Measurements from ENCODE around the gene ARL4C.

The ARL4C gene, protein sequence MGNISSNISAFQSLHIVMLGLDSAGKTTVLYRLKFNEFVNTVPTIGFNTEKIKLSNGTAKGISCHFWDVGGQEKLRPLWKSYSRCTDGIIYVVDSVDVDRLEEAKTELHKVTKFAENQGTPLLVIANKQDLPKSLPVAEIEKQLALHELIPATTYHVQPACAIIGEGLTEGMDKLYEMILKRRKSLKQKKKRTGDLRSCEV

GRCh38 chr2:234496835-234497593 is at the start of gene ARL4C:
Gene ARL4C, minus strand, starts transcription at chr2:234497081. Its CDS starts 495 bp downstream, at chr2:234496586.
- DNase-seq = no peak

DNA sequence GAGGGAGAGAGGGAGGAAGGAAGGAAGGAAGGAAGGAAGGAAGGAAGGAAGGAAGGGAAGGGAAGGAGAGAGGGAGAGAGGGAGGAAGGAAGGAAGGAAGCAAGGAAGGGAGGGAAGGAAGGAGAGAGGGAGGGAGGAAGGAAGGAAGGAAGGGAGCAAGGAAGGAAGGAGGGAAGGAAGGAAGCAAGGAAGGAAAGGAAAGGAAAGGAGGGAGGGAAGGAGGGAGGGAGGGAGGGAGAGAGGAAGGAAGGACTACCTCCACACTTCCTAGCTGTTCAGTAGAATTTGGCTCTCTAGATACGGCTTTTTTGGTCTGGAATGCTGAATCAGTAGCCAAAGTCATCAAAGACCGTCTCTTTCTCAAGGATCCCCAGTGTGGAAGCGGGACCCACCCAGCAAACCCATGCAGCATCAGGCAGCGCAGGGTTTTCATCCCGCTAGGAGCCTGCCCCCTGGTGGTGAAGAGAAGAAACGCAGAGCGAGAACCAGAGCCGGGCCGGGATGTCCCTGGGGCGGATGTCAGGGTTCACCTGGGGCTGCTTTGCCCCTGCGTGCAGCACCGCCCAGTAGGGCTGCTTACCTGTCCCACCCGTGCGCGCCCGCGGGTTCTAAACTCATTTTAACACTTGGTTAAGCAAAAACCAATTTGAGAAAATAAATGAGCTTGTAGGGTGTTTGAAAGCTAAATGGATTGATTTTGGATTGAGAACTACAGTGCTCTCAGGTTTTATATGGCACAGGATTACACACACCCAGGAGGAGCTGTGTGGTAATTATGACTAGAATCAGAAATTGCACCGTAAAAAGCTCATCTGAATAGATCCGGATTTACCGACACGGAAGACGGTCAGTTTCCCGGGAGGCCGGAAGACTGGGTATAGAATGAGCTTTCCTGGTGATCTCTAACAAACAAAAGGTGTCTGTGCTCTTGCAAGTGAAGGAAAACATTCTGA is 48.1 kb upstream of the ARL4C start:
- peak; percentile 53 for DNase-seq

GRCh38 chr2:234542742-234543141 is 45.9 kb upstream of the ARL4C start:
- no peak for DNase-seq

DNA sequence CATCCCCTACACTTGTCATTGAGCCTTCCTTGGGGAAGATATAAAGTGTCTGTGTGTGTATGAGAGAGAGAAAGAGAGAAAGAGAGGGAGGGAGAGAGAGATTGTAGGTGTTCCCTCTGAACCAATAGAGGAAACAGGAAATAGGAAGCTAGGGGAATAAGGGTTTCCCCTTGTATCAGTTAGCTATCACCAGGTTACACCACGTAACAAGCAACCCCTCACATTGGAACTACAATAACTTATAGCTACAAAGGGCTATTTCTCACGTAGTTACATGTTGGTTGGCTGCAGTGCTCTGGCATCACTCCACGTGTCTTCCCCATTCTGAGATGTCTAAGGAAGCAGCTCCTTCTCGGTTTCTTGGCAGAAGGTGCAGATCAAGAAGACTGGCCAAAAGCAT is 41.0 kb upstream of the ARL4C start:
- DNase-seq = no peak

GRCh38 chr2:234536178-234536965 is 39.5 kb upstream of the ARL4C start:
- no peak for DNase-seq

DNA sequence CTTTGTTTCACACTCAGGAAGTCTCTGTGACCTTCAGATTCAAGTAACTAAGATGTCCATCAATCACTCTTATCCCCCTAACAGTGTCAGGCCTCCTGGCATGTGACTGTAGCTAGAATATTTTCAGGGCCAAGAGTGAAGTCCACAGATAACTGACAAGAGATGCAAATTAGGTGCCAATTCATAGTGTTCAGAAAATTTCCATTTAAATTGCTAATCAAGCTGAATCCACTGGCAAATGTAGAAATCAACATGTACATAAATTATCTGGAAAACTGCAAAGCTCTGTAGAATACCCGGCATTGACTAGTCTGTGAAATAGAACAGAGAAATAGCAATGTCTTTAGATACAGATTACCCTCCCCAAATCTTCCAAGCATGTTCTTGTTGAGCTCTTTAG is 38.6 kb upstream of the ARL4C start:
- DNase-seq = no peak

- DNase-seq = no peak
Measured at GRCh38 chr2:234534515-234534914, 37.6 kb upstream of the ARL4C start.

GRCh38 chr2:234533626-234534025 is 36.7 kb upstream of the ARL4C start:
- no peak for DNase-seq

DNA sequence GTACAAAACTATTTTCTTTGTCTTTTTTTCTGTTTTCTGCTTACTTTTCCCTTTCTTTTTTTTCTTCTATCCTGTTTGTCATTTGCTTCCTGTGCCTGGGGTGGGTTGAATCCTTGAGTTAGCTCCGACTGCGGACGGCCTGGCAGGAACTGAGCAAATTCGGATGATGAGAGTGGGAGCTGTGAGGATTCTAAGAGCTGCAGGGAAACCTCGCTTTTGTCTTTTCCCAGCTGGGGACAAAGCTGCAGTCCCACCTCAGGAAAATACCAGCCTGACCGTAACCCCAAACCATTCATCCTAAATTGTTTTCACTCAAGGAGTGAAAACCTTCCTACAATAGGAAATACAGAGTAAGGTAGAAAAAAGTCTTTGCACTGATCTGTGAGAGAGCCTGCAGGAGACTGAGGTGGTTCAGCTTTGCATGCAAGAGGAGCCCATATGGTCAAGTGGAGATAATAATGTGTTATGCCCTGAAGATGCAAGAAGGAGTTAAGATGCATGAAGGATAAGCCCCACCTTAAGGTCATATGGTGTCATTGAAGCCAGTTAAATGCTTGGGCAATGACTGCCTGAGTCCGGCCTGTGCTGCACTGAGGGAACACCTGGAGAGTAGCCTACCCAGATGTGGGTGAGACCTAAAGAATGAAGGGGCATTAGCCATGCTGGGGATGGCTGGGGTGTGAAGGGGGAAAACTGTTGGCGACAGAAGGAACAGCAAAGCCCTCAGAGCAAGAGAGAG is 31.7 kb upstream of the ARL4C start:
- DNase-seq = no peak

GRCh38 chr2:234526711-234527110 is 29.8 kb upstream of the ARL4C start:
- no peak for DNase-seq

- DNase-seq = no peak
Measured at GRCh38 chr2:234521536-234521935, 24.7 kb upstream of the ARL4C start.

DNA sequence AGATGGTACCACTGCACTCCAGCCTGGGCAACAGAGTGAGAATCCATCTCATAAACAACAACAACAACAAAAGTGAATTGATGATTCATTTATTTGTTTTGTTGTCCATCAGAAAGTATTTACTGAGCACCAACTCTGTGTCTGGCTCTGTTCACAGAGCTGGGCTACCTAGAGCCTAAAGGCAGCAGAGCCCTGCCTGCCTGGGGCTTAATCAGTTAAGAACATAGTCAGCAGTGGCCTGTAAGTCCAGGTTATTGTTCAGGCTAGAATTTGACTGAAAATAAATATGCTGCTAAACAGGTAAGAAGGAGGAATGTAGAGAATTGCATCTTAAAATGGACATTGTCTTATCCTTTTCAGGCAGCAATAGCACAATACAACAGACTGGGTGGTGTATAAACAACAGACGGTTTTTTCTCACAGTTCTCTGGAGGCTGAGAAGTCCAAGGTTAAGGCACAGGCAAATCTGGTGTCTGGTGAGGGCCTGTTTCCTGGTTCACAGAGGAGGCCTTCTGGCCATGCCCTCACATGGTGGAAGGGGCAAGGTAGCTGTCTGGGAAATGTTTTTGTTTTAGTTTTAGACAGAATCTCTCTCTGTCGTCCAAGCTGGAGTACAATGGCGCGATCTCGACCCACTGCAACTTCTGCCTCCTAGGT is 22.2 kb upstream of the ARL4C start:
- DNase-seq = no peak

DNA sequence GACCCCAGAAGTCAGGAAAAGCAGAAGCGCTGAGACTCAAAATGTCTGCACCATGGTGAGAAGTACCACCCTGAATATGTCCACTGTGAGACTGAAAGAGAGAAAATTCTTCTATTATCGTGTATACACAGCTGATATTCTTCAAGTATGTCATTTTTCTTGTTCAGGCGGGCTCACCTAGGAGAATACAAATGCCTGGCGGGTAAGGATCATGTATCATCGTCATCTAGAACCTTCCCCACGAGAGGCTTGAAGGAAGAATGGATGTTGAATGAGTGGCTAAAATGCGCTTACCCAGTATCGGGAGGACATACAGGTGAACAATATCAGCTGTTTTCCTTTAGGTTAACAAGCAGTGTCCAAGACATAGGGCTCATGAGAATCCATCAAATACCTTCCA is 21.1 kb upstream of the ARL4C start:
- DNase-seq = no peak

- DNase-seq = no peak
Measured at GRCh38 chr2:234514873-234515638, 18.2 kb upstream of the ARL4C start.

DNA sequence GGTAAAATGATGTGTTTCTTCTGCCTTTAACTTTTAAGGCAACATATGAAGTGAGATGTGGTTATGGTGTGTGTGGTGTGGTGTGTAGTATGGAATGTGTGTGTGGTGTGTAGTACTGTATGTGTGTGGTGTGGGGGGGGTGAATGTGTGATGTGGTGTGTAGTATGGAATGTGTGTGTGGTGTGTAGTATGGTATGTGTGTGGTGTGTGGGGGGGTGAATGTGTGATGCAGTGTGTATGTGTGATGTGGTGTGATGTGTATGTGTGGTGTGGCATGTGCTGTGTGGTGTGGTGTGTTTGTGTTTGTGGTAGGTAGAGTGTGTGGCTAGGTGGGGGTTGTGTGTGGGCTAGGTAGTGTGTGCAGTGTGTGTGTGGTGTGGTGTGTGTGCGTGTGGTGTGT is 17.2 kb upstream of the ARL4C start:
- no peak for DNase-seq

- DNase-seq = no peak
Measured at GRCh38 chr2:234512884-234513669, 16.2 kb upstream of the ARL4C start.

DNA sequence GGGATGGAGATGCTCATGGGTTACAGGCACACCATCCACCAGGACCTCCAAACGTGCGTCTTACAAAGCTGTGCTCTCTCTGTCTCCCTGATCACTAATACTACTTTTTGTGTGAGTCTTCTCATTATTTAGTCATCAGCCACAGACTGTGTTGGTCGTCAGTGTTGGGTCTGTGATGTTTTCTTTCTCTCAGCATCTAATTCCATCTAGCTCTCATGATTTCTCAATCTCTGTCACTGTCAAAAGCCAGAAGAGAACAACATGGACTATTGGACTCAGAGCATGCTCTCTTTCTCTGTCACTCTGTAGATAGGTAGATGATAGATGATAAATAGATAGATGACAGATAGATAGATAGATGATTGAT is 6.0 kb upstream of the ARL4C start:
- DNase-seq = no peak

GRCh38 chr2:234502285-234502918 is 5.5 kb upstream of the ARL4C start:
- DNase-seq = no peak

DNA sequence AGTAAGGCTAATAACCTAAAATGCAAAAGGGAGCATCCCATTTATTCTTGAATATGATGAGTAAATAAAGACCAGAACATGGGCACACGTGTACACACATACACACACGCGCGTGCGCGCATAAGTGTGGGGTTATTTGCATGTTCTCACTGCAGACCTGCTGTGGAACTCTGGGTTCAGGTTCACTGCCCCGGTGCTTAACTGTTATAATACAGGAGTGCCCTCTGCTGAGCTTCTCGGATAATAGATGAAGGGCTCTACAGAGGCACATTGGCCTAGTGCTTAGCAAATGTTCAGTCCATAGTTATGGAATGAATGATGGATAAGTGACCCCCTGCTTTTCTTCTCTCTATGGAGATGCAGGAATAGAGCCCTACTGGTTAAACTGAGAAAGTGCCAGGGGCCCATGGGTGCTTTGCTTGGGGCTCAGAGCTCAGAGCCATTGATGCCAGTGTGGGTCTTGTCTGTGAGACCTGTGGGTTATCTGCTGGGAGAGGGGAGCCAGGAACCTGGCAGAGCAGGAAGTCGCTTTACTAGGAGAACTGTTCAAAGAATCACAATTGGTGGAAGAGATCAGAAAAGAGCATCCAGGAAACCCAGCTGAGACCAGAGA is 3.6 kb upstream of the ARL4C start:
- peak; percentile 26 for DNase-seq

Measured in OCI-M1 (cell line).